Ammon's horn (tissue), 1 donor: ENCODE data around the gene NPAS3.

Experiments used
- DNase-seq: peaks from one replicate; pipeline ENCODE4 v3.0.0-alpha.2; 2016; ENCODE audit warnings: low spot score

Gene NPAS3

DNA sequence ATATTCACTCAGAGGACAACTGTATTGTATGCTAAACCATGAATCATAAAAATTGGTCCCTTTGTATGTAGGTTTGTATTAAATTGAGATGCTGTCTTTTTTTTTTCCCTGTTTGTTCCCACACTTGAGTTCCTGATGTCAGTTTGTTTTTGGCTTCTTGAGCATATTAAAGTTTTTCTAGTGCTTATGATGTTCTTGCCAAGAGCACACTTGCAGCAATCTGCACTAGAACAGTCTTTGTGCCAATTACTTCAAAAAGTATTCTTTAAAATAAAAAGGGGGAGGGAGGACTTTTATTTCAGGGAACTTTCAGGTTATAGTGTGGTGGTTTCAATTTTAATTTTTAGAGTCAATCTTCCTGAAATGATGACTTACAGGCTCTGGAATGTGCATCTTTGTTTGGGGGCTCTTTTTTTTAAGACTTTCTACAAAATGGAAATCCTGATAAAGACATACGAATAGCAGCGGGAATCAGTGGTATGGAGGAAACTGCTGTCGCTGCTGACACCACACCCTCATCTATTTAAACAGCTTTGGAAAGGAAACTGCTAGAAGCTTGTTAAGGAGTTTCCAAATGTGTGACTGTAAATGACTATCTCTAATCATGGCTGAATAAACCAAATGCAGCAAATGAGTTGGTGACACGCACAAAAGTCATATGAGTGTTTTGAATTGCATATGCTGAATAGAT is 823.6 kb downstream of the NPAS3 start:
- no peak for DNase-seq

DNA sequence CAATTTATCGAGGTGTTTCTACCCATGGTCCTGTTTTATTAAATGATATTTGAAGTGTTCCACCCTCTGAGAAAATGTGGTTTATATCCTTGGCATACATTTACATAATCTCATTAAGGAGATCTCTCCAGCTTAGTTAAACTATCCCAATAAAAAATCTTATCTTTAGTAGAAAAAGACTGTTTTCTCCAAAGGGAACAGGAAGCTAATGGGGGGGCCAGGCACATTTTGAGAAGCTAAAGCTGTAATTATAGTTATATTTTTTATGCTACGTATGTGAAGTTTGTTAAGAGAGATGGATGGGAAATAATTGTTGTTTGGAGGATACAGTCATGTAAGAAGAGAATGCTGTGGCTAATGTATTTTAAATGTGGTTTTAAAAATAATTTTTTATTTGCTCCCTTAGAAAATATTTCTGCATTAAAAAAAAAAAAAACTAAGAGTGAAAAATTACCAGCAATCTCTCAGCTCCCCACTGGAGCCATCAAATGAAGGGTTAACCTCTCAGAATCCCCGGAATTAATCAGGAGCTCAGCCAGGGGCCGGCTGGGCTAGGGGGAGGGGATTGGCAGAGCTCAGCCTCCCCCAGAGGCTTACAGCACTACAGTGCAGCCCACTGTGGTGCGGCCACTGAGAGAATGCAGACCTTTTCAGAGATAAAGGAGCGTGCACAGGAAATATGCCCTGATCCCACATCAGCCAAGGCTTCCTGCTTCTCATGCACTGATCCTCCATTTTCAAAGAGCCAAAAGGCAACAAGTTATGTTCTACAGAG is 826.4 kb downstream of the NPAS3 start:
- peak; percentile 31 for DNase-seq

DNA sequence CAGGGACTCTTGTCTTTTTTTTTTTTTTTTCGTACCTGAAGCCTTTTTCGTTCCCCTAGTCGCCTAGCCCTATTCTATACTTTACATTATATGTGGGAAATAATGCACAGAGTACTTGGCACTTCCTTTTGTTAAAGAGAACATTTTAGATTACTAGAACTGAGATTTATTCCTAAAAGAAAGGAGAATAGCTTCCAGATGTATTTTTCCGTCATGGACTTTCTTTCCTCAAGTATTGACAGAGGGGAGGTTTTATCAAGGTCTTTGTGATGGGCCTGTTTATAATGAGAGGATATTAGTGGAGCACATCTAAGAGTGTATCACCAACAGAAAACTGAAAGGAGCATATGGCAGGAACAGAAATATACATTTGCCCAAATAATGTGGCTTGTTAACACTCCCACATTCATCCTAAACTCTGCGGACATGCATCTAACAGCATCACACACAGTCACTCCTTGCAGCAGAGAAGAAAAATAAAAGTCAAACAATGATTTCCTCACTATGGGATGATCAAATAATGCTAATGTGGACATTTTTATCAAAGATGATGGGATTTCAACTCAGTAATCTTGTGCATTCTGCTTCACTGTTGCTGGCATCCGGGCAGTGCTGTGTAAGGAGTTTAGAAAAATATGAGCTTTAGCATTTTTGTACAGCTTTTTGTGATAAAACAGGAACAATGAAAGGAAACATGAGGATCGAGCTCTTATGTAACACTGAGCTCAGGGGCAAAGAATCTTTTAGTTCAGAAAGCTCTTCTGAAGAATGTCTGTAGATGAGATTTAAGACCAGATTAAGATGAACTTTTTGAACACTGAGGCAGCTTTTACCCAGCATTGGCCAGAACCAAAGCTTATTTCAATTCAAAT is 829.1 kb downstream of the NPAS3 start:
- DNase-seq, result no peak

- DNase-seq, result no peak
Observed at GRCh38 chr14:33768458-33768830, 829.8 kb downstream of the NPAS3 start.

GRCh38 chr14:33773205-33774030 is 834.7 kb downstream of the NPAS3 start:
- DNase-seq, result no peak

GRCh38 chr14:33774161-33774560 is 835.5 kb downstream of the NPAS3 start:
- no peak for DNase-seq

- DNase-seq, result no peak
Observed at GRCh38 chr14:33774723-33775470, 836.2 kb downstream of the NPAS3 start.

DNA sequence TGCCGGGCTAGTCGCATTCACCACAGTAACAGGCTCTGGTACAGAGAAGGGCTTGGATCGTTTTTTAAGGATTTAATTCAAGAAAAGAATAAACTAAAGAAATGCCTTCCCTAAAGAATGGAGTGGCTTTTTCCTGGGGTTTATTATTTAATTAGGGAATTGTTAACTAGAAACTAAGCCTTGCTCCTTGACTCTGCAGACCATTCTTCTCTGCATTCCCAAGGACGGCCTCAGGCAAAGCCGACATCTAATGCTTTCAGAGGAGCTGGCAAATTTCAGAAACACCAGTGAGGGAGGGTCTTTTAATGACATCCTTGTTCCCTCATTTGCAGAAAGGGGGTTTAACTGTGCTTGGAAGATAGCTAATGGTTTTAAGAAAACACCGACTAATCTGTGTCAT is 838.2 kb downstream of the NPAS3 start:
- DNase-seq, result no peak

- DNase-seq, result no peak
Observed at GRCh38 chr14:33777681-33778080, 839.0 kb downstream of the NPAS3 start.

DNA sequence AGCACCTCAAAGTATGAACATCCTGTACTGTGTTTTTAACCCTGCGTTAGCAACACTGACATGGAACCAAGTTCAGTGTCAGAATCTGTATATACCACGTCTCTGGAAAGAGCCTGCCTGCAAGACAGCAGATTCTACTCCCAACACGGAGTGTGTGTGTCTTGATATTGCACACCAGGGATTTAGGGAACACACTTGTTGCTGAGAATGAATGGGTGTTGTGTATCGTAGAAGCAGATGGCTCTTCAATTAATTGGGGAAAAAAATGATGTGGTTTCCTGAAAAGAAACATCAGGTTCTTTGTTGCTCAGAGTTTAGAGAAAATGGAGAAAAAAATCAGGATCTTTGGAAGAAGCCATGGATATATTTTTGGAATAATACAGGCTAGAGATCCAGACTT is 841.4 kb downstream of the NPAS3 start:
- DNase-seq, result no peak

DNA sequence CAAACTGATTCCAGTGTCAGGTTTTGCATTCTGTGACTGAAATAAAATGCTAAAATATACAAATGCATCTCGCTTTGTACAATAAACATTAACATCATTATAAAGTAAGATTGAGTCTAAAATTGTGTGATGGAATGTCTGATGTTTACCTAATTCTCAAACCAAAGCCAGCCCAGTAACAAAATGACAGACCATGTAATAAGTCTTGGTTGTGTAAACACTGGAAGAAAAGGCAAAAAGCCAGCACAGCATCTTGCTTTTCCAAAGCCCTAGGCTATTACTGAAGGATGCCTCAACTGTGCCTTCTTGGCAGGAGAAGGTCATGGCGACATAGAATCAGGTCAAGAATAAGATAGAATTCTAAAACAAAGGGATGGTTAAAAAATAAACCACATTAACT is 842.6 kb downstream of the NPAS3 start:
- no peak for DNase-seq

GRCh38 chr14:33782923-33783322 is 844.2 kb downstream of the NPAS3 start:
- DNase-seq, result no peak

DNA sequence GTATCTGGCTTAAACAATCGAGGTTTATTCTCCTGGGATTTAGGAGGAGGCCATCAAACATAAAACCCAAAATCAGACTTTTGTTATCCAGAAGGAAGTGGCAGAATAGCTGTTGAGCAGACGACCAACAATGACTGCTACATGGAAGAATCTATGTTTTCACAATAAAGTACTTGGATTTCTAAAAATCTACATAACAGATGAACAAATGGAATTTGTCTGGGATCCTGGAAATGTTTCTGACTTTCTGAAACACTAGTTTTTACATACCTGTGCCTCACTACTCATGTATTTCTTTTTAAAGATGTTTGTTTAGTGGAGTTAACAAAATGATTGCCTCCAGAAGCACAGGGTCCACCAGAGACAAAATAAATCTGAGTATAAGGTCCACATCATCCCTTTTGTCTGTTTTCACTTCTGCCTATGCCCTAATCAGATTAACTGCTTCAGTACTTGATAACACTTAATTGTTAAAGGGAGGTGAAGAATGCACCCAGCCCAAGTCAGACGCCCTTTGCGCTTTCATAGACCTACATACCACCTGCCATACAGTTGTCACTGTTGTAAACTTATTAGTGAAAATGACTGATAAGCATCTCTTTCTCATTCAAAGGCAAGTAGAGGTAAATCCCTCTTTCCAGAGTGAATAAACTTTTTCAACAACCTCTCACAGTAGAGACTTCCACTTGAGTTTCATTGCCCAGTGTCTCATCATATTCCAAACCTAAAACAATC is 847.6 kb downstream of the NPAS3 start:
- no peak for DNase-seq

- no peak for DNase-seq
Observed at GRCh38 chr14:33788161-33788560, 849.5 kb downstream of the NPAS3 start.

DNA sequence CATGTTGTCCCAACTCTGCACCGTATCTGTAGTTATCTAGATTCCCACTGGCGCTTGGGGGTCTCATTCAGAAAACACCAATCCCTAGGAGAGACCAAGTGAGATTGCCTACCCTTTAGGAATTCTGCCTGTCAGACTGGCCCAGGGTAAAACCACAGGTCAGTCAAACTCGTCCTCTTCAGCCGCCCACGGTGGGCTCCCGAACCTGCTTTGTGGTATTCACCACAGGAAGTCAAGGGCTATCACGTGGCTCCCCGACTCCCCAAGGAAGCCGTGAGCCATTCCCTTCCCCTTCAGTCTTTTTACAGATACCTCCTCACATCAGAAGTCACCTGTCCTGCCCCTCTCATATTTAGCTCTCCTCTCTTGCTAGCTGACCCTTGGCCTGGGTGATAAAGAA is 852.3 kb downstream of the NPAS3 start:
- no peak for DNase-seq

GRCh38 chr14:33792009-33792719 is 853.5 kb downstream of the NPAS3 start:
- no peak for DNase-seq

- peak; percentile 92 for DNase-seq
Observed at GRCh38 chr14:33792720-33793368, 854.2 kb downstream of the NPAS3 start.

GRCh38 chr14:33793398-33794110 is 854.9 kb downstream of the NPAS3 start:
- peak; percentile 29 for DNase-seq
